HG03460 (cell line): ENCODE data around the gene CYFIP1.

Experiments
- ATAC-seq: cut with Tn5 transposase; IDR thresholded peaks from one replicate; pipeline ENCODE4 v1.9.1; 2021; ENCODE audit not compliant: unreplicated experiment

The CYFIP1 gene

GRCh38 chr15:22891426-22892210 is 88.5 kb downstream of the CYFIP1 start:
- ATAC-seq, result no peak

DNA sequence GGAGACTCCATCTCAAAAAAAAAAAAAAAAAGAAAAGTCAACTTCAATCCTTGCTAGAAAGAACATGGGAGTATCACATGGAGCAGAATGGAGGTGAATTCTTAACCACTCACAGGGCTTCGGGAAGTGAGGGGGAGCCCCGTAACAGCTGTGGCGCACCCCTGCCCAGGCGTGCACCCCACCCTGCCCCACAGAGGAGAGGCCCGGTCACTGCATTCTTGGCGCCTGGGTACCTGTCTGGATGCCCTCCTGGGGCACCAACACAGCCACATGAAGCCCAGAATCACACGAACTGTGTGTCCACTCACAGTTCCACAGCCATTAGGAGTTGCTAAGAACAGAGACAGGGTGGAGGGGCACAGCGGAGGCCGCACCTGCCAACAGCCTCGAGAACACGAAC is 89.9 kb downstream of the CYFIP1 start:
- ATAC-seq, result no peak

GRCh38 chr15:22889146-22889818 is 90.9 kb downstream of the CYFIP1 start:
- no peak for ATAC-seq

DNA sequence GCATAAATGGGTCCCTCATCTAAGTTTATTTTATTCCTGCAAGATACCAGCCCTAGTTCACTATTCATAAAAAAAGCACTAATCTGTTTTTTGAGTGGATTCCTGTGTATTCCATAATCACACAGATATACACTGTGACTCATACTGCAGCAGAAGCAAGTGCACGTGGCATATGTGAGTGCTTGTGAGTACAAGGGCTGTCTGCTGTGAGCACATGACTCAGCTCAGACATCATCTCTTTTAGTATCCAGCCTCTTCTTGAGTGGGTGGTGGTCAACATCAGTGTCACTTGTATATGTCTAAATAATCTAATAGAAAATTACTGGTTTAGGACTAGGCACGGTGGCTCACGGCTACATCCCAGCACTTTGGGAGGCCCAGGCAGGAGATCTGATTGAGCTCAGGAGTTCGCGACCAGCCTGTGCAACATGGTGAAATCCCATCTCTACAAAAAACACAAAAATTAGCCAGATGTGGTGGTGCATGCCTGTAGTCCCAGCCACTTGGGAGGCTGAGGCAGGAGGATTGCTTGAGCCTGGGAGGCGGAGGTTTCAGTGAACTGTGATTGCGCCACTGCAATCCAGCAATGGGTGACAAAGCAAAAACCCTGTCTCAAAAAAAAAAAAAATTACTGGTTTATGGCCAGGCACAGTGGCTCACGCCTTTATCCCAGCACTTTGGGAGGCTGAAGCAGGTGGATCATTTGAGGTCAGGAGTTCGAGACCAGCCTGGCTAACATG is 91.9 kb downstream of the CYFIP1 start:
- ATAC-seq, result no peak

- no peak for ATAC-seq
Measured at GRCh38 chr15:22887157-22887951, 92.8 kb downstream of the CYFIP1 start.

- no peak for ATAC-seq
Measured at GRCh38 chr15:22885120-22885519, 95.0 kb downstream of the CYFIP1 start.

DNA sequence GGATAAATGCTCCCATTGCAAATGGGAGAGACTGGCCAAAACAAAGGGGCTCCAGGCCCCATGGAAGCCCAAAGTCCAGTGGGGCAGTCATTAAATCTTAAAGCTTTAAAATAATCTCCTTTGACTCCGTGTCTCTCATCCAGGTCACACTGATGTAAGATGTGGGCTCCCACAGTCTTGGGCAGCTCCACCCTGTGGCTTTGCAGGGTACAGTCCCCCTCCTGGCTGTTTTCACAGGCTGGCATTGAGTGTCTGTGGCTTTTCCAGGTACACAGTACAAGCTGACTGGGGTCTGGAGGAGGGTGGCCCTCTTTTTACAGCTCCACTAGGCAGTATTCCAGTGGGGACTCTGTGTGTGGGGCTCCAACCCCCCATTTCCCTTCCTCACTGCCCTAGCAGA is 95.8 kb downstream of the CYFIP1 start:
- ATAC-seq, result no peak

GRCh38 chr15:22883196-22883595 is 97.0 kb downstream of the CYFIP1 start:
- no peak for ATAC-seq

DNA sequence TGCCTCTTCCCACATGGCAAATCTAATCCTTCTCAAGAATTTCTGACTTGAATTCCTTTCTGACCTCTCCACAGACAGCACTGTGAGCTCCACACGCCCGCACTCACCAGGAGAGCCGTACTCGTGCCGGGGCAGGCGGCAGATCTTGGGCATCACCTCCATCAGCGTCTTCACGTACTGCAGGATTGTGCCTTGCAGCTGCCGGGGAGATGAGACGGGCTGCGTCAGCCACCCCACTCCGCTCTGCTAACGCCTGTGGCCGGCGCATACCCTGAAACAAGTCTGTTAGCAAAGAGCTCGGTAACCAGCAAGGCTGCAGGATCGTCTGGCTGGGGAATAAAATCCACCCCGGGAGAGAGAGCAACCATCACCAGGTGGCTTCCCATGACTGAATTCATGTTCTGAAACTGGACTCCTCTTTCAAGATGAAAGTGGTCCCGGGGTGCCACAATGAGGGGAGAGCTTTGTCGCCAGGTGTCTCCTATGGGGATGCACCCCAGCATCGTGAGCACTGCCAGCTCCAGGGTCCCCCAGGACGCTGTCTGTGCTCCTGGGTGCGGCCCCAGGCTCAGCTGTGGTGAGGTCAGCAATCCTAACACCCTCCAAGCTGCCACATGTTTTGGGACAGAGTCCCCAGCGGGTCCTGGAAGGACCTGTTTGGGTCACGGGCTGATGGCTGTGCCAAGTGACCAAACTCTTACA is 98.3 kb downstream of the CYFIP1 start:
- no peak for ATAC-seq

DNA sequence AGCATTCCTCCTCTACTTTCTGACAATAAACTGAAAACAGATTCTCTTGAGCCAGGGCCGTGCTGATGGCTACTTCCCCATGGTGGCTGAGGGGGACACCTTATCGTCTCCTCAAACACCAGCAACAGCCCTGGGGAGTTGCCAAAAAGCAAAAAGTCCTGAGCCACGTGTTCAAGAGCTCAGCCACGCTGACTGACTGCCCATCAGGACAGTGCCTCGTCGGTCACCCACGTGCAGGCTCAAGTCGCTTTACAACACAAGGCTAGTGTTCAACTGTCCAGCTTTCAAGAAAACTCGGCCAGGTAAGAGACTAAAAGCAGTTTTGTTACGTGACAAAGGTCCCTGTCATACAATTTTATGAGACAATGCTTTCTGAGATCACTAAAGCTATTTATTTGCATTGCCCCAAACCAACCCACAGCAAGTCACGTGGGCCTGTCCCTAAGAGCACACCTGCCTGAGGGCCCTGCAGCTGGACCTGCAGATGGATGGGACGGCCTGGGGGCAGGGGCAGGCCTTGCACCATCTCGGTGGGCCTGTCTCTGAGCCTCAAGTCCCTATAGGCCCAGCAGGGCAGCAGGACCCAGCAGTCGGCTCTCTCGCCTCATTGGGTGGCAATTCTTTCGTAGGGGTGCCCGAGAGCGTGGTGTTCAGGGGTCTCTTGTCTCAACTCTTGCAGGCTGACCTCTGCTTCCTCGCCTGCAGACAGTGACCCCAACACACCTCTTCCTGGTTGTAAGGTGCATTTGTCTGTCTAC is 99.0 kb downstream of the CYFIP1 start:
- ATAC-seq, result no peak

- no peak for ATAC-seq
Measured at GRCh38 chr15:22880068-22880980, 99.8 kb downstream of the CYFIP1 start.

GRCh38 chr15:22878103-22878502 is 102.1 kb downstream of the CYFIP1 start:
- ATAC-seq, result no peak

GRCh38 chr15:22877607-22878006 is 102.6 kb downstream of the CYFIP1 start:
- ATAC-seq, result no peak

DNA sequence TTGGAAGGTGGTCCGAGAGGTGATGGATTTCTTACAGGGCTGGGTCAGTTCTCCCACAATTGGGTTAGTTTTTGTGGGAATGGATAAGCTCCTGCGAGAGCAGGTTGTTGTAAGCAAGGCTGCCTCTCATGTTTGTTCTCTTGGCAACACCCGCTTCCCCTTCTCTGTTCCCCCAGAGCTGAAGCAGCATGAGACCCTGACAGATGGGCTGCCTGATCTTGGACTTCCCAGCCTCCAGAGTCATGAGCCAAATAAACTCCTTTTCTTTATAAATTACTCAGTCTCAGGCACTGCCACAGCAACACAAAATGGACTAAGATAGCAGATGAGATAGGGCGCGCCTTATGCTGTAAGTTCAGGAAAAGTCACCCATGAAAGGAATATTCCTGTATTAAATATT is 103.1 kb downstream of the CYFIP1 start:
- ATAC-seq, result no peak

- ATAC-seq, result no peak
Measured at GRCh38 chr15:22874966-22875365, 105.2 kb downstream of the CYFIP1 start.

GRCh38 chr15:22874256-22874655 is 105.9 kb downstream of the CYFIP1 start:
- no peak for ATAC-seq

GRCh38 chr15:22873841-22874240 is 106.3 kb downstream of the CYFIP1 start:
- ATAC-seq, result no peak

GRCh38 chr15:22872936-22873701 is 107.0 kb downstream of the CYFIP1 start:
- ATAC-seq, result no peak
